NCI-H128 (cell line): Measurements from ENCODE around the gene LENG1.
"Not testable (repeated sequence)": the region's sequence is repeated elsewhere in the genome, so short reads cannot be mapped to it uniquely, and the experiment has no call there.

ENCODE experiments used
- DNase-seq: peaks from one replicate; lab custom pipeline; 2025; ENCODE audit not compliant: unreplicated experiment; lab: John Stamatoyannopoulos, UW

LENG1 gene

GRCh38 chr19:54159352-54160181, at the start of gene LENG1:
Gene LENG1, minus strand, starts transcription at chr19:54159721. Its CDS starts 26 bp downstream, at chr19:54159695.
- DNase-seq = peak; percentile 99

DNA sequence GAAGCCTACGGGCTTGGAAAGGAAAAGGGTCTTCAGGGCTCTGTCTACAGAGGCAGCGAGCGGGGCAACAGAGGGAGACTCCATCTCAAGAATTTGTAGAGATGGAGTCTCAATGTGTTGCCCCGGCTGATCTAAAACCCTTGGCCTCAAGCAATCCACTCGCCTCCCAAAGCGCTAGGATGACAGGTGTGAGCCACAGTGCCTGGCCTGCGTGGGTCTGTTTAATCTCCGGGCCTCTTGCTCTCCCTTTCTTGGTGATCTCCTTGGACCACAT, 49.2 kb upstream of the LENG1 start:
- DNase-seq = no peak

- DNase-seq = no peak
Measured at GRCh38 chr19:54207983-54208783, 48.7 kb upstream of the LENG1 start.

DNA sequence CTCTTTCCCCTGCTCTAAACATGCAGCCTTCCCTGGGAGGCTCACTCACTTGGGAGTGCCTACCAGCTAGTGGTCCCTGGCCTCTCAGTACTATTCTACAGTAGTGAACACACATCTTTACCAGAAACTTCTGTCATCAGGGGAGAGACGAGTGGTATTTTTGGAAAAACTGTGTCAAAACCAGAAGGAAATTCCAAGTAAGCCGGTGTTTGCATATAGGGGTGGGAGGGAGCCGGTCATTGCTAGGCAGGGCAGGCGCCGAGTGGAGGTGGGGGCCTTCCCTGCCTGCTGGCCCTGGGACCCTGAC, 48.1 kb upstream of the LENG1 start:
- DNase-seq = no peak

DNA sequence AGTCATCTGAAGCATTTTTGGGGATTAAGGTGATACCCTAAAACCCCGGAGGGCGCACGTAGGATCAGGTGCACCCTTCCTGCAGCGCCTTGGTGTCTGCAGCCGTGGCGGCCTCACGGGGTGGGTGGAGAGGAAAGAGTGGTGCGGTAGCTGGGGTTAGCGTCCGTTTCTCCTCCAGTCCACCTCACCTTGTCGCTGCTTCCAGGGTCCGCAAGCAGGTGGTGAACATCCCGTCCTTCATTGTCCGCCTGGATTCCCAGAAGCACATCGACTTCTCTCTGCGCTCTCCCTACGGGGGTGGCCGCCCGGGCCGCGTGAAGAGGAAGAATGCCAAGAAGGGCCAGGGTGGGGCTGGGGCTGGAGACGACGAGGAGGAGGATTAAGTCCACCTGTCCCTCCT, 47.7 kb upstream of the LENG1 start:
- DNase-seq = not testable (repeated sequence)

GRCh38 chr19:54206831-54207177, 47.3 kb upstream of the LENG1 start:
- no peak for DNase-seq

- no peak for DNase-seq
Measured at GRCh38 chr19:54206030-54206830, 46.7 kb upstream of the LENG1 start.

- DNase-seq = no peak
Measured at GRCh38 chr19:54204767-54205468, 45.4 kb upstream of the LENG1 start.

- no peak for DNase-seq
Measured at GRCh38 chr19:54203151-54203611, 43.7 kb upstream of the LENG1 start.

DNA sequence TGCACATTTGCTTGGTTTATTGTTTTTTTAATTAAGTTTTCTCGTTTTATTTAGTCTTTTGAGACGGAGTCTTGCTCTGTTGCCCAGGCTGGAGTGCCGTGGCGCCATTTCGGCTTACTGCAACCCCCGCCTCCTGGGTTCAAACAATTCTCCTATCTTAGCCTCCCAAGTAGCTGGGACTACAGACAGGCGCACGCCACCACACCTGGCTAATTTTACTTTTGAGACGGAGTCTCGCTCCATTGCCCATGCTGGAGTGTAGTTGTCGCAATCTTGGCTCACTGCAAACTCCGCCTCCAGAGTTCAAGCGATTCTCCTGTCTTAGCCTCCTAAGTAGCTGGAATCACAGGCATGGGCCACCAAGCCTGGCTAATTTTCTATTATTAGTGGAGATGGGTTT, 42.5 kb upstream of the LENG1 start:
- no peak for DNase-seq

GRCh38 chr19:54201172-54201701, 41.7 kb upstream of the LENG1 start:
- DNase-seq = no peak

DNA sequence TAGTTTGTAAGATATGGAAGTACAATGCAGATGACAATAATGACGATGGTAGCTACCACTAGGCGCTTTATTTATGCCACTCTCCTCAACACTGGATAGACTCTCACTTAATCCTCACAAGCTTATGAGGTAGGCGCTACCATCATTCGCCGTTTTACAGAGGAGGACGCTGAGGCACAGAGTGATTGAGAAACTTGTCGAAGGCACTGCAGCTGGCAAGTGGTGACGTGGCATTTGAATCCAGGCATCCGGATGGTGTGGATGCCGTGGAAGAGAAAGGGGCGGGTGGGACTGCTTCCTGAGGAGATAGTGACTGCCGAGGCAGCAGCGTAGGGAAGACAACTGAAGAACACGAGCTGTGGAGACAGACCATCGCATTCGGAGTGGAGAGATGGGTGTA, 39.9 kb upstream of the LENG1 start:
- no peak for DNase-seq

- no peak for DNase-seq
Measured at GRCh38 chr19:54197121-54197520, 37.6 kb upstream of the LENG1 start.

GRCh38 chr19:54196536-54196935, 37.0 kb upstream of the LENG1 start:
- no peak for DNase-seq

- not testable (repeated sequence) for DNase-seq
Measured at GRCh38 chr19:54194463-54194862, 34.9 kb upstream of the LENG1 start.

DNA sequence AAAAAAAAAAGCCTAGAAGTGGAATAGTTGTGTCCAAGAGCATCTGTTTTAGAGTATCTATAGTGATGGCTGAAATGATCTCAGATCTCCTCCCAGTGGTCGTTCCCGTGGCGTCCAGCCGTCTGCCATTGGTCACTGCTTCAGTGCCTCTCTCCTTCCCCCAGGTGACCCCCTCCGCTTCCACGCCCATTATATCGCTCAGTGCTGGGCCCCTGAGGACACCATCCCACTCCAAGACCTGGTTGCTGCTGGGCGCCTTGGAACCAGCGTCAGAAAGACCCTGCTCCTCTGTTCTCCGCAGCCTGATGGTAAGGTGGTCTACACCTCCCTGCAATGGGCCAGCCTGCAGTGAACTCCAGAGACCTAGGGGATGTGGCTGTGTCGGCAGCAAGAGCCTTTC, 33.5 kb upstream of the LENG1 start:
- DNase-seq = no peak

GRCh38 chr19:54191811-54192453, 32.4 kb upstream of the LENG1 start:
- no peak for DNase-seq

DNA sequence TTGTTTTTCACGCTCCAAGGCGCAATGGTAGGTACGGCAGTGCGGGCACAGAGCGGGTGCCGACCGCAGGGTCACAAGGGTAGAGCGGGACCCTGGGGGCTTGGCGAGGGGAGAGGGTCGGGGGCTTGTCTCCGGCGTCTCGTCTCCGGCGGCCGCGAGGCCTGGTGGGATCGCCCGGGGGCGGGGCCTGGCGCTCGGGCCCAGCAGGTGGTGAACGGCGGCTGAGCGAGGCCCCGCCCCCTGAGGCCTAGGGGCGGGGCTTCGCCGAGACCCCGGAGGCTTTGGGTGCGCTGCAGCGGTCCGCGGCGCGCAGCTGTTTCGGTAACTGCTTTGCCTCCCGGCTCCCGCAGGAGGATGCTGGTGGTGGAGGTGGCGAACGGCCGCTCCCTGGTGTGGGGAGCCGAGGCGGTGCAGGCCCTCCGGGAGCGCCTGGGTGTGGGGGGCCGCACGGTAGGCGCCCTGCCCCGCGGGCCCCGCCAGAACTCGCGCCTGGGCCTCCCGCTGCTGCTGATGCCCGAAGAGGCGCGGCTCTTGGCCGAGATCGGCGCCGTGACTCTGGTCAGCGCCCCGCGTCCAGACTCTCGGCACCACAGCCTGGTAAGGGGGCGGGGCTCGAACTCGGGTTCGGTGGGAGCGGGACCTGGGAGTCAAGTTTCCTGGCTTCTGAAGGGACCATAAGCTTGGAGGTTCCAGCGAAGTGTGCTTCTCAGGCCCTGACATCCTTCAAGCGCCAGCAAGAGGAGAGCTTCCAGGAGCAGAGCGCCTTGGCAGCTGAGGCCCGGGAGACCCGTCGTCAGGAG, 31.7 kb upstream of the LENG1 start, which contains the start of gene TSEN34:
Gene TSEN34 (plus strand): TSS at position 298 of the 800 bp plus-strand sequence. CDS start 57 bp downstream, at position 355.
- peak; percentile 76 for DNase-seq

- peak; percentile 98 for DNase-seq
Measured at GRCh38 chr19:54190503-54191010, 31.0 kb upstream of the LENG1 start.
